DOHH2 (cell line): ENCODE measurements around the gene CA12.

Experiments
- H3F3A ChIP-seq: fragments of 200-600 bp; sonication (generic), shearing (Covaris generic); 2 replicates; pipeline ENCODE4 v1.6.0; 2016; ENCODE audit warnings: antibody characterized with exemption, mild to moderate bottlenecking; ENCODE audit not compliant: control insufficient read depth, insufficient read depth
- H3K27ac ChIP-seq: fragments of 200-600 bp; sonication (generic); 2 replicates; pipeline ENCODE4 v1.5.1; 2014; ENCODE audit warnings: low read depth, mild to moderate bottlenecking, low read length, moderate library complexity
- H3K27me3 ChIP-seq: fragments of 200-600 bp; sonication (generic); 2 replicates; pipeline ENCODE4 v1.6.1; 2014; ENCODE audit warnings: mild to moderate bottlenecking, low read length, mixed read lengths; ENCODE audit not compliant: control insufficient read depth
- H3K36me3 ChIP-seq: fragments of 200-600 bp; sonication (generic); 2 replicates; pipeline ENCODE4 v1.6.1; 2014; ENCODE audit warnings: mild to moderate bottlenecking, low read length, moderate library complexity, mixed read lengths; ENCODE audit not compliant: control insufficient read depth
- H3K4me1 ChIP-seq: fragments of 200-600 bp; sonication (generic); 2 replicates; pipeline ENCODE4 v1.6.1; 2014; ENCODE audit warnings: mild to moderate bottlenecking, low read length, mixed read lengths; ENCODE audit not compliant: control insufficient read depth
- H3K4me2 ChIP-seq: fragments of 200-600 bp; sonication (generic); 2 replicates; pipeline ENCODE4 v1.6.0; 2014; ENCODE audit warnings: mild to moderate bottlenecking, low read length, moderate library complexity
- H3K4me3 ChIP-seq: fragments of 200-600 bp; sonication (generic); 2 replicates; pipeline ENCODE4 v1.5.1; 2014; ENCODE audit warnings: mild to moderate bottlenecking, low read length, mixed read lengths
- H3K79me2 ChIP-seq: fragments of 200-600 bp; sonication (generic); 2 replicates; pipeline ENCODE4 v1.6.1; 2014; ENCODE audit warnings: mild to moderate bottlenecking, low read length, mixed read lengths; ENCODE audit not compliant: control insufficient read depth
- H3K9me2 ChIP-seq: fragments of 200-600 bp; sonication (generic); replicated peaks from 2 replicates; pipeline ENCODE4 v1.6.1; 2014; ENCODE audit warnings: mild to moderate bottlenecking, low read length, mixed read lengths; ENCODE audit not compliant: control insufficient read depth
- H3K9me3 ChIP-seq: fragments of 200-600 bp; sonication (generic); 2 replicates; pipeline ENCODE4 v1.6.1; 2014; ENCODE audit warnings: antibody characterized with exemption, low read length, mixed read lengths; ENCODE audit not compliant: control insufficient read depth, insufficient read depth
- H4K20me1 ChIP-seq: fragments of 200-600 bp; sonication (generic); 2 replicates; pipeline ENCODE4 v1.6.0; 2014; ENCODE audit warnings: low read depth, mild to moderate bottlenecking, antibody characterized with exemption, low read length, moderate library complexity; ENCODE audit not compliant: control insufficient read depth, insufficient read depth
- CTCF ChIP-seq: fragments of 200-600 bp; sonication (generic); IDR thresholded peaks from one replicate; pipeline ENCODE4 v1.5.1; 2014; ENCODE audit warnings: antibody characterized with exemption, mild to moderate bottlenecking, low read depth, low read length; ENCODE audit not compliant: poor library complexity, severe bottlenecking
- EZH2phosphoT487 ChIP-seq: fragments of 200-600 bp; sonication (generic); IDR thresholded peaks from 2 replicates; pipeline ENCODE4 v1.6.1; 2017; ENCODE audit warnings: borderline replicate concordance, mild to moderate bottlenecking, antibody characterized with exemption, low read length, moderate library complexity, mixed read lengths

Gene CA12

GRCh38 chr15:63338170-63338569 is 43.5 kb downstream of the CA12 start:
- Histone ChIP-seq H3F3A (no peaks in the 10 kb centered on the region), H3K4me1 (peaks cover 2% of the 10 kb centered on the region; the same call in 1 of the 2 replicates), H3K27ac (no peak overlapping the region), H3K4me2 (no peak overlapping the region), H3K9me2 (no peaks in the 10 kb centered on the region), H3K27me3 (peaks cover 18% of the 10 kb centered on the region), H4K20me1 (no peaks in the 10 kb centered on the region), H3K36me3 (no peaks in the 10 kb centered on the region), H3K9me3 (no peaks in the 10 kb centered on the region), H3K4me3 (no peak overlapping the region), H3K79me2 (no peaks in the 10 kb centered on the region)
- TF ChIP-seq CTCF: no peak

- H4K20me1 ChIP-seq: no peaks in the 10 kb centered on the region
- no peak overlapping the region for H3K4me2 ChIP-seq
- no peaks in the 10 kb centered on the region for H3K79me2 ChIP-seq
- TF ChIP-seq EZH2phosphoT487 (no peak), CTCF (no peak)
- H3K27ac ChIP-seq: no peak overlapping the region
- no peaks in the 10 kb centered on the region for H3K4me1 ChIP-seq
- H3K4me3 ChIP-seq: no peak overlapping the region
- H3K9me3 ChIP-seq: no peaks in the 10 kb centered on the region
- H3K9me2 ChIP-seq: no peaks in the 10 kb centered on the region
- H3K27me3 ChIP-seq: peaks cover 14% of the 10 kb centered on the region
- H3F3A ChIP-seq: no peaks in the 10 kb centered on the region
- no peaks in the 10 kb centered on the region for H3K36me3 ChIP-seq
Measured at GRCh38 chr15:63337046-63337445, 44.6 kb downstream of the CA12 start.

- Histone ChIP-seq H4K20me1 (no peaks in the 10 kb centered on the region), H3K9me3 (no peaks in the 10 kb centered on the region), H3K27me3 (peaks cover 11% of the 10 kb centered on the region), H3K9me2 (no peaks in the 10 kb centered on the region), H3K27ac (no peak overlapping the region), H3K79me2 (no peaks in the 10 kb centered on the region), H3K4me2 (no peak overlapping the region), H3K36me3 (no peaks in the 10 kb centered on the region), H3F3A (no peaks in the 10 kb centered on the region), H3K4me3 (no peak overlapping the region), H3K4me1 (no peaks in the 10 kb centered on the region)
- no peak for TF ChIP-seq EZH2phosphoT487
- TF ChIP-seq CTCF: no peak
Measured at GRCh38 chr15:63335543-63336240, 46.0 kb downstream of the CA12 start.
